T-cell (primary cell): ENCODE measurements around the gene NECAB2. TPM values are rescaled to one million over a fixed set of nuclear protein-coding genes. Genes with fewer than 3 reads are reported as not detected.
A peak's percentile ranks its signal among the peaks of the same experiment; 100 is the strongest.

Experiments
- ATAC-seq, 4 experiments: fragments of 200-7000 bp in 3 of 4; fragments of 150-1000 bp in 1 of 4; cut with Tn5 transposase; replicated peaks in 1 of 4; 1 replicate in 3 of 4; 2 replicates in 1 of 4; pipeline ENCODE4 v1.10.0; 2021; ENCODE audit warnings: moderate library complexity in 3 of 4, mild to moderate bottlenecking in 2 of 4, moderate number of reproducible peaks in 1 of 4
- CTCF ChIA-PET, 2 donors: fragments of 300-600 bp; sonication (Branson Sonifier 250); formaldehyde crosslinking; loops; one replicate each; lab custom pipeline; 2022; ENCODE audit warnings: antibody characterized with exemption in 2 of 2; lab: Charles Lee
- POLR2A ChIA-PET, 2 donors: fragments of 300-600 bp; sonication (Branson Sonifier 250); formaldehyde crosslinking; loops; one replicate each; lab custom pipeline; 2022; ENCODE audit warnings: antibody characterized with exemption in 2 of 2; lab: Charles Lee
- DNase-seq, 35 experiments: peaks; one replicate each; pipeline versions ENCODE4 v3.0.0 to v3.0.0-alpha.2; 2013 to 2023
- H3K27ac ChIP-seq: one replicate; pipeline ENCODE4 v1.5.1; 2013; ENCODE audit warnings: low read length
- H3K27me3 ChIP-seq, 2 experiments: replicated peaks in 1 of 2; 1 replicate in 1 of 2; 2 replicates in 1 of 2; pipeline versions ENCODE4 v1.6.1 to v1.7.0; 2013; ENCODE audit warnings: low read length in 1 of 2, mixed read lengths in 1 of 2; ENCODE audit not compliant: control insufficient read depth in 2 of 2, insufficient read depth in 2 of 2; ENCODE audit errors: extremely low read depth in 1 of 2
- H3K36me3 ChIP-seq, 2 donors: 1 replicate in 1 of 2; 2 replicates in 1 of 2; pipeline versions ENCODE4 v1.6.1 to v1.7.0; 2013; ENCODE audit warnings: low read length in 1 of 2; ENCODE audit not compliant: control insufficient read depth in 2 of 2, insufficient read depth in 1 of 2; ENCODE audit errors: extremely low read depth in 1 of 2
- H3K4me1 ChIP-seq, 2 experiments: 1 replicate in 1 of 2; 2 replicates in 1 of 2; pipeline versions ENCODE4 v1.6.1 to v1.7.0; 2013; ENCODE audit warnings: low read length in 2 of 2, mixed read lengths in 1 of 2; ENCODE audit not compliant: insufficient read depth in 2 of 2, control insufficient read depth in 1 of 2; ENCODE audit errors: extremely low read depth in 1 of 2
- H3K4me3 ChIP-seq, 2 donors: 1 replicate in 1 of 2; 2 replicates in 1 of 2; pipeline versions ENCODE4 v1.5.1 to v1.7.0; 2013; ENCODE audit warnings: mild to moderate bottlenecking in 2 of 2, low read length in 1 of 2, moderate library complexity in 1 of 2; ENCODE audit not compliant: control insufficient read depth in 1 of 2; ENCODE audit errors: extremely low read depth in 1 of 2
- H3K9me3 ChIP-seq: 2 replicates; pipeline ENCODE4 v1.7.0; 2013
- H3K27ac Mint-ChIP-seq, 2 donors: one replicate each; pipeline ENCODE4 v1.8.0; 2020 to 2021; ENCODE audit warnings: mild to moderate bottlenecking in 2 of 2, mixed read lengths in 2 of 2
- H3K27me3 Mint-ChIP-seq, 2 donors: one replicate each; pipeline ENCODE4 v1.8.0; 2021 to 2022; ENCODE audit warnings: mixed read lengths in 2 of 2
- H3K36me3 Mint-ChIP-seq: one replicate; pipeline ENCODE4 v1.8.0; 2021; ENCODE audit warnings: mixed read lengths
- H3K4me1 Mint-ChIP-seq, 3 donors: one replicate each; pipeline ENCODE4 v1.8.0; 2020 to 2022; ENCODE audit warnings: mixed read lengths in 3 of 3, mild to moderate bottlenecking in 1 of 3
- H3K4me3 Mint-ChIP-seq, 3 donors: one replicate each; pipeline ENCODE4 v1.8.0; 2020 to 2022; ENCODE audit warnings: mild to moderate bottlenecking in 3 of 3, mixed read lengths in 3 of 3, moderate library complexity in 3 of 3
- H3K9me3 Mint-ChIP-seq, 3 donors: one replicate each; pipeline ENCODE4 v1.8.0; 2020 to 2022; ENCODE audit warnings: mixed read lengths in 3 of 3
- WGBS: methylation state at CpG from one replicate; pipeline ENCODE4 v1.1.5; 2013; ENCODE audit warnings: missing lambda C conversion rate; ENCODE audit not compliant: insufficient coverage; 5-methylcytosine and 5-hydroxymethylcytosine counted together
- total RNA-seq, 35 experiments: library from RNA in 6 of 35; stranded (reverse) in 6 of 35; fragments of 120-200 nt in 1 of 35; gene quantifications; one replicate each; pipeline versions ENCODE4 v1.2.1 to v1.2.4 and lab custom pipeline; 2013 to 2026

The NECAB2 gene
- total RNA-seq, 5 donors from 2014 or later (not counting 1 experiment from before 2014, with no cell fraction given): not detected

DNA sequence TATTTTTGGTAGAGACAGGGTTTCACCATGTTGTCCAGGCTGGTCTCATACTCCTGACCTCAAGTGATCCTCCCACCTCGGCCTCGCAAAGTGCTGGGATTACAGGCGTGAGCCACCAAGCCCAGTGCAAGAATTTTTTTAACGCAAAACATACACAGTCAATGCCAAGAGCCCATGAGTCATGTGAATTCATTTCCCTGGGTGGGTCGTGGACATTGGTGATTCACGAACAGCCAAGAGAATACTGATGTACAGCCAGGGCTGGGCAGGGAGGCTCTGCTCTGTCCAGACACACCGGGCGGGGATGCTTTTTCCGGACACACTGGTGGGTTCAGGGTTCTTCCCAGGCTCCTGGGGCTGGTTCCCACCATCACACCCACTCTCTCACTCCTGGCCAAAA, 56.8 kb downstream of the NECAB2 start:
- peaks cover 5 to 7% (median 7%) of the 10 kb centered on the region in 3 donors for H3K4me1 Mint-ChIP-seq
- no peak for ATAC-seq
- H3K27me3 Mint-ChIP-seq: peaks cover 24 to 32% of the 10 kb centered on the region in 2 donors
- H3K27me3 ChIP-seq: peaks cover 0 to 46% of the 10 kb centered on the region in 2 experiments
- H3K27ac ChIP-seq: no peak overlapping the region
- 87% methylated on average over 9 of the region's 9 CpGs for WGBS
- H3K9me3 ChIP-seq: no peaks in the 10 kb centered on the region
- no peak overlapping the region for H3K4me3 ChIP-seq
- H3K4me1 ChIP-seq: peaks cover 0 to 10% of the 10 kb centered on the region in 2 experiments
- no peak for DNase-seq
- no peak overlapping the region for H3K27ac Mint-ChIP-seq
- H3K36me3 ChIP-seq: no peaks in the 10 kb centered on the region
- peaks cover 6 to 12% (median 6%) of the 10 kb centered on the region in 3 donors for H3K9me3 Mint-ChIP-seq
- CTCF ChIA-PET: no interaction called here
- H3K4me3 Mint-ChIP-seq: no peak overlapping the region
- peaks cover 4% of the 10 kb centered on the region for H3K36me3 Mint-ChIP-seq
- POLR2A ChIA-PET: no interaction called here

DNA sequence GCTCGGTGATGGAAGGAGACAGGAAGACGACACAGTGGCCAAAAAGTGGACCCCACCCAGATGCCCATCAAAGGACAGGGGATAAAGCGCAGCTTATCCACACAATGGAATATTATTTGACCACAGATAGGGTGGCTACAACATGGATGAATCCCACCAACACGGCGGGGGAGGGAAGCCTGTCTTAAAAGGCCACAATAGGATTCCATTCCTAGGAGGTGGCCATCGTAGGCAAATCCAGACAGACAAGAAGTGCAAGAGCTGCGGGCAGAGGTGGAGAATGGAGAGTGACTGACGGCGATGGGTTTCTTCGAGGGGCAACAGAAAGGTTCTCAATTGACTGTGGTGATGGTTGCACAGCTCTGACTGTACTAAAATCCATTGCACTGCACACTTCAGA, 58.6 kb downstream of the NECAB2 start:
- POLR2A ChIA-PET: no interaction called here
- Histone ChIP-seq H3K4me1 (peaks cover 0 to 10% of the 10 kb centered on the region in 2 experiments), H3K4me3 (no peak overlapping the region), H3K9me3 (no peaks in the 10 kb centered on the region), H3K36me3 (no peaks in the 10 kb centered on the region), H3K27ac (no peak overlapping the region), H3K27me3 (peaks cover 0 to 44% of the 10 kb centered on the region in 2 experiments)
- Mint-ChIP-seq H3K36me3 (peaks cover under 1% of the 10 kb centered on the region), H3K27me3 (peaks cover 24 to 42% of the 10 kb centered on the region in 2 donors), H3K27ac (no peak overlapping the region), H3K4me3 (no peak overlapping the region), H3K4me1 (peaks cover 5 to 13% (median 8%) of the 10 kb centered on the region in 3 donors), H3K9me3 (peaks cover 0 to 3% (median 3%) of the 10 kb centered on the region in 3 donors)
- ATAC-seq (no peak), DNase-seq (no peak)
- 73% methylated on average over 2 of the region's 10 CpGs for WGBS
- CTCF ChIA-PET: no interaction called here

DNA sequence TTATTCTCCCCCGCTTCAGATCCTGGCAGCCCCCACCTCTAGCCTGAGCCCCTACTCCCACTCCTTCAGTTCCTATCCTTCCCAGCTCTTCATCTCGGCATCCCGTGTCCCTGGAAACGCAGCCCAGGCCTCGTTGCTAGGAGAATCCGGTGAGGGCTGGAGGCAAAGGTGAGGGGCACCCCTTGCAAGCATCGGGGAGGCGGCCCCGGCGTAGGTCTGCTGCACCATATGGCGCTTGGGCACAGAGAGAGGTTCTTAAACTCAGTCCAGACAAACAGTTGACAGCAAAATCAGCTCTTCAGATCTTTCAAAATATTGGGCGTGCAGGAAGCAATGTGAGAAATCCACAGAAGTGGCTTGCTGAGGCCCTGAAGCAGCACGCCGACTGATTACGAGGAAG, 59.6 kb downstream of the NECAB2 start:
- H3K27ac Mint-ChIP-seq: no peak overlapping the region
- no peak overlapping the region for H3K4me3 Mint-ChIP-seq
- WGBS: 83% methylated on average over 8 of the region's 15 CpGs
- H3K36me3 Mint-ChIP-seq: no peaks in the 10 kb centered on the region
- ChIA-PET POLR2A (interaction anchor here in 1 of 2 donors (0.7 kb wide), 1 partner anchor 13 kb away, joined by 6 read pairs; no protein-coding TSS in a partner anchor), CTCF (interaction anchor here in 1 of 2 donors (0.6 kb wide), 1 partner anchor 898 kb away, joined by 3 read pairs; no protein-coding TSS in a partner anchor)
- no peak overlapping the region for H3K27ac ChIP-seq
- peaks cover 0 to 46% of the 10 kb centered on the region in 2 experiments for H3K27me3 ChIP-seq
- H3K4me3 ChIP-seq: no peak overlapping the region
- H3K4me1 ChIP-seq: peaks cover 0 to 10% of the 10 kb centered on the region in 2 experiments
- H3K4me1 Mint-ChIP-seq: peaks cover 5 to 13% (median 8%) of the 10 kb centered on the region in 3 donors
- H3K36me3 ChIP-seq: no peaks in the 10 kb centered on the region
- H3K9me3 ChIP-seq: no peaks in the 10 kb centered on the region
- no peak for ATAC-seq
- no peak for DNase-seq
- H3K27me3 Mint-ChIP-seq: peaks cover 24 to 39% of the 10 kb centered on the region in 2 donors
- no peaks in the 10 kb centered on the region for H3K9me3 Mint-ChIP-seq

DNA sequence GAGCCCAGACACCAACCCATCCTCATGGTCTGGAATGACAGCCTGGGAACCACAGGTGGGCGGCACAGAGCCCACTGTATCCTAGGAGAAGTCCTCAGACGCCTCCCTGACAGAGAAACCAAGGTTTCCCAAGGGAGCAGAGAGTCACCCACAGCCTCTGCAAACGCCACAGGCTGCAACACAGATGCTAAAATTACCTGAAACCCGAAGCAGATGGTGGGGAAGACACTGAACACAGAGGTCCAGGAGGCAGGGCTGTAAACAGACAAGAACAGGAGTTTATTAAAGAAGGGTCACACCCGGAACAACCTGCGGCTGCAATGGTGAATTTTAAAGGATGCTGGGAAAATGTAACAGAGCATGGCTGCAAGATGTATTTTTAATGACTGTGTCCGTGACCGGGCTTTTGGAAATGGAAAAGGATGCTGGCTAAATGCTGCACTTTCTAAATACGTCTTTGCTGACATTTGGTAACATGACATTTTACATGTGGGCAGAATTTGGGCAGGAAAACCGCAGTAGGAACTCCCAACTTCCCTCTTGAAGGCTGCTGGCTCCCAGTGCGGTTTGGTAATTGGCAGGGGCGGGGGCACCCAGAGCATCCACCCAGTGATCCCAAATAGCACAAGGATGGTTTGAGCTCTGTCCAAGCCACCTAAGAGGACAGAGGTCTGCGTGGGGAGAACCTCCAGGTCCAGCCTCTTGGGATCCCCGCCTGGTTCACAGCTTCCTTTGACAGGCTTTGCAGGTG, 61.4 kb downstream of the NECAB2 start:
- H3K9me3 Mint-ChIP-seq: no peaks in the 10 kb centered on the region
- WGBS: 31% methylated on average over 10 of the region's 14 CpGs
- H3K27me3 ChIP-seq: peaks cover 0 to 43% of the 10 kb centered on the region in 2 experiments
- CTCF ChIA-PET: no interaction called here
- H3K4me3 ChIP-seq: no peak overlapping the region
- no peak overlapping the region for H3K27ac ChIP-seq
- no peaks in the 10 kb centered on the region for H3K36me3 Mint-ChIP-seq
- ATAC-seq: no peak
- no peak overlapping the region for H3K27ac Mint-ChIP-seq
- peaks cover 0 to 10% of the 10 kb centered on the region in 2 experiments for H3K4me1 ChIP-seq
- no peaks in the 10 kb centered on the region for H3K36me3 ChIP-seq
- peak overlapping the region in 1 of 3 donors; percentile 21 for H3K4me3 Mint-ChIP-seq
- peaks cover 5 to 13% (median 8%) of the 10 kb centered on the region in 3 donors for H3K4me1 Mint-ChIP-seq
- H3K27me3 Mint-ChIP-seq: peaks cover 18 to 39% of the 10 kb centered on the region in 2 donors
- no peaks in the 10 kb centered on the region for H3K9me3 ChIP-seq
- POLR2A ChIA-PET: no interaction called here
- no peak for DNase-seq

- no peak overlapping the region for H3K4me3 Mint-ChIP-seq
- peaks cover 0 to 10% of the 10 kb centered on the region in 2 experiments for H3K4me1 ChIP-seq
- H3K9me3 ChIP-seq: no peaks in the 10 kb centered on the region
- no peak for DNase-seq
- POLR2A ChIA-PET: no interaction called here
- ATAC-seq: no peak
- H3K36me3 Mint-ChIP-seq: no peaks in the 10 kb centered on the region
- H3K27me3 ChIP-seq: peaks cover 0 to 34% of the 10 kb centered on the region in 2 experiments
- WGBS: 77% methylated on average over 15 of the region's 17 CpGs
- CTCF ChIA-PET: no interaction called here
- no peak overlapping the region for H3K4me3 ChIP-seq
- H3K4me1 Mint-ChIP-seq: peaks cover 5 to 13% (median 8%) of the 10 kb centered on the region in 3 donors
- H3K36me3 ChIP-seq: no peaks in the 10 kb centered on the region
- no peak overlapping the region for H3K27ac Mint-ChIP-seq
- peaks cover 0 to 4% (median 4%) of the 10 kb centered on the region in 3 donors for H3K9me3 Mint-ChIP-seq
- H3K27ac ChIP-seq: no peak overlapping the region
- H3K27me3 Mint-ChIP-seq: peaks cover 13 to 35% of the 10 kb centered on the region in 2 donors
Observed at GRCh38 chr16:84031556-84031955, 63.5 kb downstream of the NECAB2 start.

- peaks cover 0 to 4% (median 4%) of the 10 kb centered on the region in 3 donors for H3K9me3 Mint-ChIP-seq
- no peak overlapping the region for H3K4me3 Mint-ChIP-seq
- Histone ChIP-seq H3K9me3 (no peaks in the 10 kb centered on the region), H3K4me1 (peaks cover 0 to 10% of the 10 kb centered on the region in 2 experiments), H3K36me3 (no peaks in the 10 kb centered on the region), H3K4me3 (no peak overlapping the region), H3K27ac (no peak overlapping the region), H3K27me3 (peaks cover 0 to 26% of the 10 kb centered on the region in 2 experiments)
- H3K27ac Mint-ChIP-seq: no peak overlapping the region
- H3K27me3 Mint-ChIP-seq: peaks cover 8 to 29% of the 10 kb centered on the region in 2 donors
- DNase-seq (no peak), ATAC-seq (no peak)
- no peaks in the 10 kb centered on the region for H3K36me3 Mint-ChIP-seq
- ChIA-PET CTCF (no interaction called here), POLR2A (no interaction called here)
- 71% methylated on average over 10 of the region's 15 CpGs for WGBS
- H3K4me1 Mint-ChIP-seq: peaks cover 5 to 13% (median 8%) of the 10 kb centered on the region in 3 donors
Observed at GRCh38 chr16:84032458-84033178, 64.6 kb downstream of the NECAB2 start.
